Inferior parietal cortex (tissue), 1 donor: ENCODE data around the gene KNG1.

ENCODE experiments used
- DNase-seq: peaks from one replicate; pipeline ENCODE4 v3.0.0-alpha.2; 2016; ENCODE audit errors: extremely low spot score

The KNG1 gene

DNA sequence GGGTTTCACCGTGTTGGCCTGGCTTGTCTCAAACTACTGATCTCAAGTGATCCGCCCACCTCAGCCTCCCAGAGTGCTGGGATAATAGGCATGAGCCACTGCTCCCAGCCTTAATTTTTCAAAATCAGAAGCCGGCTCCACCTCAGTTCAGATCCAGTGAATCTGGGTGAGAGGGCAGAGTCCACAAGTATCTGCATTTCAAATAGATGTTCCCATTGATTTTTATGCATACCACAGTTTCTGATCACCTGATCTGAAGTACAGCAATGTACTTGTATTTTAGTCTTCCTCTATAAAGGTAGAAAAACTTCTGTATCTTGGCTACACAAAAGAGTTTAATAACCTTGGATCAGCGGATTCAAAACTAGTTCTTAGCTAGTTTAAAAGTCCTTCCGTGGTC, 62.0 kb downstream of the KNG1 start:
- no peak for DNase-seq

DNA sequence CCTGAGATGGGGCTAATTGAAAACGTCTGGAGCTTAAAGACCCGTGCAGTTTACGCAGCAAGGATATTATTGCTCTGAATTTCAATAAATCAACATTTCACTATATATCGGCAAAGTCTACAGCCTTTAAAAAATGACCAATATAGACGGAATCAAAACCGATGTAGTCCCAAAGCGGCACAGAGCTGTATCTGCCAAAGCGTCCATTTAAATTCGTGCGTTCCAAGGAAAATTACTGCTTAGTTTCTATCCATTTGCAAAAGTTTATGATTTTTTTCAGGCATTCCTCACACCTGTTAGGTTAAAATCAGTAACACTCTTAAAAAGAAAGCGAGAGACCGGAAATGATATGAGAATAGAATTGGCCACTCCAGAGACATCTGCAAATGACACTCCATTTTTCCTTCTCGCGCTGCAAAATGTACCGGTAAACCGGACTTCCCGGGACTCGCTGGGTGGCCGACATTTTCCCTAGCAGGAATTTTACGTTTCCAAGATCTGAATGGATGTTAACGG, 65.4 kb downstream of the KNG1 start:
- no peak for DNase-seq

DNA sequence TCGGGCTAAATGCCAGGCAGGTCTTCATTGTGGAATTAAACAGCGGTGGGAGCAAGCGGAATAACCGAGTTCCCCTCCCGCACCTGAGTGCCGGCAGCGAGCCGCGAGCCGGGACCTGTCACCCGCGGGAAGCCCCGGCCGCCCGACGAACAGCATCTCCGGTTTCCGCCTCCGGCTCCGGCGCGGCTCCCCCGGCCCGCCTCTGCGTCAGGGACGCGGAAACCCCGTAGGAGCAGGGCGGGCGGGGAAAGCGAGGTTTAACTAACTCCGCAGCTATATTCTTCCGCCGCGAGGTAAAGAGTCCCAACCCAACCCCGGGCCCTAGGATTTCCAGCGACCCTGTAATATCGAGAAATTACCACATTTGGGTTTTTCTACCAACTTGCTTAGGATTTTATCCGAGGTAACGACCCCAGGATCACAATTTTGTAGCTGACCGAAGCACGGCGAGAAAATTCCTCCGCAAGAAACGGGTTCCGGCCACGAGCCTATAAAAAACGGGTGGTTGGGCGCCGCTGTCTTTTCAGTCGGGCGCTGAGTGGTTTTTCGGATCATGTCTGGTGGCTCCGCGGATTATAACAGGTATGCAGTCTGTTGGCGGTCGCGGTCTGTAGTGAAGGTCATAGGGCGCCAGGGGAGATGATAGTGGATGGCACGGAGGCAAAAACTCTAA, 66.0 kb downstream of the KNG1 start, which contains the start of gene EIF4A2:
Gene EIF4A2, plus strand, starts transcription at position 520 of the 673 bp plus-strand sequence. Its CDS starts 34 bp downstream, at position 554.
- DNase-seq = peak; percentile 90

DNA sequence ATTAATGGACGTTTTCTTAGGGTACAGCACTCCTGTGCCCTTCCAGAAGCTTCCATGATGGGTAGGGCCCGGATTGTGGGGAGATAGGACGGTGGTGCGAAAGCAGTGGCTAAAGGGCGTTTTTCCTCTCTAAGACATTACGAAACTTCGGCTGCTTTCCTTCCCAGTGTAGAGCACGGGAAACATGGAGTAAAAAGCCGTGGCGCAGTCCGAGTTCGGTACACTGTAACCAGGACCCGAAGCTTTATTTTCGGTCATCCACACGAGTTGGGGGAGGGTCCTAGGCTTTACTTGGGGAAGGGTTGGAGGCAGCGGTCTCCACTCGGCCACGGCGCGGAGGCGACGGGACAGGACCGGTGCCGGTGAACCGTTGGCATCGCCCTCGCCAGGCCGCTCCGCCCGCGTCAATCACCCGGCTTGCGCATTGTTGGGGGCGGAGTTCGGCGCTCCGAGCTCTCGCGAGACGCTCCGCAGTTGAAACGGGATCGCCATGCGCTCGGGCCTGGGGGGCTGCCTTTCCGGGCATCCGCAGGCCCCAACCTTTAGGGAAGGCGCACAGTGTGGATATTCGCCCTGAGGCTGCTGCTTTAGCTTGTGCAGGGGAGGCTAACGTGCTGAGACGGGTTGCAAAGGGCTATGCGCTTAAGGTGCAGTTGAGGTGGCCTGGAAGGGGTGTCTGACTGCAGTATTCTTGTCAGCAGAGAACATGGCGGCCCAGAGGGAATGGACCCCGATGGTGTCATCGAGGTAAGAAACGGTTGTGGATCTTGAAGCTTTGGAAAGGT, 66.8 kb downstream of the KNG1 start:
- DNase-seq = peak; percentile 78

DNA sequence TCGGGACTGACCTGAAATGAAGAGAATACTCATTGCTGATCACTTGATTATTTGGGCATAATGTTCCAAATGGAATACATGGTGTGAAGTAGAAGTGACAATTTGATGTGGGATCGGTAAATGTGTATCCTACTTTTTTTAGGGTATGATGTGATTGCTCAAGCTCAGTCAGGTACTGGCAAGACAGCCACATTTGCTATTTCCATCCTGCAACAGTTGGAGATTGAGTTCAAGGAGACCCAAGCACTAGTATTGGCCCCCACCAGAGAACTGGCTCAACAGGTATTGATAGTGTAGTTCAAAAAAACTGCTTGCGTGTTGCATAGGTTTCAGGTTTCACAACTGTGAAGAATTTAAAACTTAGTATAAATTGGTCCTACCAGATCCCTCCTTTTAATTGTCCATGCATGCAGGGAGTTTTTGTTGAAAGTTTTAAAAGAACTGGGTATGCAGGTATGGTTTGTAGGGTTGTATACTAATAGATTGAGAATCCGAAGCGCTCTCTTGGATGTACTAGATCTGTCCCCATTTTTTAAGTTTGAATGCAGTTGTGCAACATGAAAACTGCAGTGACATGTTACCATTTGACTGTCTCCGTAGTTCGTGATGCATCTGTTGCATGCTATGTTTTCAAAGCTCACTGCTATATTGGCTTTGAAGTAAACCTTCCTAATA, 67.8 kb downstream of the KNG1 start:
- no peak for DNase-seq

DNA sequence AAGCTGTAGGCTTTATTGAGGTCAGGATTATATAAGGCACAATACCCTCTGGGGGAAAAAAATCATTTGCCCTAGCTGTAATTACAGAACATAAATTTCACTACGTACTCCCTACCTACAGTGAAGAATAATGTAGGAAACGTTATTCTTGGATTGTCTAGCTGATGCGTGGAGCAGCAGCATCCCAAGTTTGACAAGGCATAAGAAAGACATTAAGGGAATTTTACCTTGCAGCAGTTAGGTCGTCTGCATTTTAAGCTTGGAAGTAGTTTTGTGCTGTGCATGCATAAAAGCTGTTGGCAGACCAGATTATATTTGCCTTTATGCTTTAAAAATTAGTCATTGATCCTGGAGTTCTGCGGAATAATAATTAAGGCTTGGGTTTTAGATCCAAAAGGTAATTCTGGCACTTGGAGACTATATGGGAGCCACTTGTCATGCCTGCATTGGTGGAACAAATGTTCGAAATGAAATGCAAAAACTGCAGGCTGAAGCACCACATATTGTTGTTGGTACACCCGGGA, 68.4 kb downstream of the KNG1 start:
- no peak for DNase-seq

DNA sequence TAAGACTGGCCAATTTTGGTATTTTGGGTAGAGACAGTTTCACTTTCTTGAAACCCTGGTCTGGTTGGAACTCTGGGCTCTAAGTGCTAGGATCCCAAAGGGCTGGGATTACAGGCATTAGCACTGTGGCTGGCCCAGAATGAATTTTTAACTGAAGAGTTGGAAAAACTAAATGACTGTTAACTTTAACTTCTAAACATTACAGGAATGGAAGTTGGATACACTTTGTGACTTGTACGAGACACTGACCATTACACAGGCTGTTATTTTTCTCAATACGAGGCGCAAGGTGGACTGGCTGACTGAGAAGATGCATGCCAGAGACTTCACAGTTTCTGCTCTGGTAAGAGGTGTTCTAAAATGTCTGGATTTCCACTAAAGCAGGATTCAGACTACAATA, 69.8 kb downstream of the KNG1 start:
- DNase-seq = no peak

DNA sequence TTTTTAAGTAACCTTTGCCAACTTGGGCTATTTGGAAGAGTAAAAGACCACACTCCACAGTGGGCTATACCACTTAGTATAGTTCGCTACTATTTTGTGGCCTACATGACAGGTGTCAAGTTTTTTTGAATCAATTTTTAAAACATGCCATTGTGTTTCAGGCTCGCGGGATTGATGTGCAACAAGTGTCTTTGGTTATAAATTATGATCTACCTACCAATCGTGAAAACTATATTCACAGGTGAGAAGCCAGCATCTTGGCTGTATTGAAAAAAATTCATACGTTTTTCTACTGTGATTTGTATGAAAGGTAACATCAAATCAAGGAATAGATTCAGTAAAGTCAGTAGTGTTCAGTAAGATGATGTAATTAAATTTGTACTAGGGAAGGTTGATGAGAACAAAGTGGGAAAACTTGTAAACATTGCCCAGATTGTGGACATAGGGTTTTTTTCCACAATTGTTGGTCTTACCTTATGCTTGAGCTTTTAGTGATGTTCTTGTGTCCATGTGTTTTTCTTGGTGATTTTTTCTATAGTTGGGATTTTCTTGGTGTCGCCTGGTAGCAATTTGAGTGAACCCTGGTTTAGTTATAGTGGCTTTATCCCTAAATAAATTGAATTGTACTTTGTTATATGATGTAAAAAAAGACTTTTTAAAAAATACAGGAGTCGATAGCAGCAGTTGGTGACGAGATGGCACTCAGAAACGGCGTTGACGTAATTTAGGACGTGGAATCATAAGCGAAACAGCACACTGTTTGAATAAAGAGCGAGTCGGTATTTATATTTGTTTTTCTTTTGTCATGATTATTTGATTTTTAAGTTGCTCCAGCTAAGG, 70.7 kb downstream of the KNG1 start:
- no peak for DNase-seq

DNA sequence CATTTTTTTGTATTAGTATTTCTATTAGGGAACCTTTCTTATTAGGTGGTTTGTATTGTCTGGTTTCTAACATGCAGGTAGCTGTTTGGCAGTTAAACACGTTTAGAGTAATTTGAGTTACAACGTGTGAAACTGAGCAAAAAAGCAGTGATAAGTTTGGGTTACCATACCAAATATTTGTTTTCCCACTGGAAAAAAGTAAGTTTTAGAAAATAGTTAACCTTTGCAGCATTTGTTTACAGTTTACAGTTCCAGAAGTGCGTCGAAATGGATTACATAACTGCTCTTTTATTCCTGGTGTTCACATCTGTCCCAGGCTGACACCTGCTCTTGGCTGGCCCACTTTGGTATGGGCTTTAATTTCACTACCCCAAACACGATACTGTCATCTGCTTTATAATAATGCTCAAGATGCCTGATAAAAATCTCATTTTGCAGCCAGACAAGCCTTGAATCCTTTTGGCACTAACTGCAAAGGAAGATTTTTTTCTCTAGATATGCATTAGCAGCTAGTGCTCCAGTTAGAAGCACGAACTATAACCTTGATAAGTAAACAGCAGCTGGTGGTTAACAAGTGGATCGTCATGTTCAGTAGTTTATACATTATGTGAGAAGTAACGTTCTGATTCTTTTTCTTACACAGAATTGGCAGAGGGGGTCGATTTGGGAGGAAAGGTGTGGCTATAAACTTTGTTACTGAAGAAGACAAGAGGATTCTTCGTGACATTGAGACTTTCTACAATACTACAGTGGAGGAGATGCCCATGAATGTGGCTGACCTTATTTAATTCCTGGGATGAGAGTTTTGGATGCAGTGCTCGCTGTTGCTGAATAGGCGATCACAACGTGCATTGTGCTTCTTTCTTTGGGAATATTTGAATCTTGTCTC, 71.6 kb downstream of the KNG1 start:
- no peak for DNase-seq

DNA sequence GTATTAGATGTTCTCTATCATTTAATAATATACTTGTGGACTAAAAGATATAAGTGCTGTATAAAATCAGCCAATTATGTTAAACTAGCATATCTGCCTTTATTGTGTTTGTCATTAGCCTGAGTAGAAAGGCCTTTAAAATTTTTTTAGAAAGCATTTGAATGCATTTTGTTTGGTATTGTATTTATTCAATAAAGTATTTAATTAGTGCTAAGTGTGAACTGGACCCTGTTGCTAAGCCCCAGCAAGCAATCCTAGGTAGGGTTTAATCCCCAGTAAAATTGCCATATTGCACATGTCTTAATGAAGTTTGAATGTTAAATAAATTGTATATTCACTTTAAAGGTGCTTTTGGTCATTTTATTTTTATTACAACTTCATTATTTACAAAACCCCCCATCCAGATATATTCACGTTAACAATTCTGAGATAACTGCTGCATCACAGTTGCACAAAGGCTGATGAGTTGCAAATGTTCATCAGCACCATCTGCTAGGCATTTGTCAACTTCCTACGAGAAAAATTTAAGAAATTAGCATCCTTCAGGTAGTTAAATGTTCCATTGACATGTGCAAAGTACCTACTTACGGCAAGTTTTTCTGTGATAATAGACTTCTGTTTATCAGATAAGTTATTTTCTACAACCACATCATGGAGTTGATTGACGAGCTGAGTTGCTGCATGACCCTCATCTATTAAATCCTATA, 72.5 kb downstream of the KNG1 start:
- no peak for DNase-seq

DNA sequence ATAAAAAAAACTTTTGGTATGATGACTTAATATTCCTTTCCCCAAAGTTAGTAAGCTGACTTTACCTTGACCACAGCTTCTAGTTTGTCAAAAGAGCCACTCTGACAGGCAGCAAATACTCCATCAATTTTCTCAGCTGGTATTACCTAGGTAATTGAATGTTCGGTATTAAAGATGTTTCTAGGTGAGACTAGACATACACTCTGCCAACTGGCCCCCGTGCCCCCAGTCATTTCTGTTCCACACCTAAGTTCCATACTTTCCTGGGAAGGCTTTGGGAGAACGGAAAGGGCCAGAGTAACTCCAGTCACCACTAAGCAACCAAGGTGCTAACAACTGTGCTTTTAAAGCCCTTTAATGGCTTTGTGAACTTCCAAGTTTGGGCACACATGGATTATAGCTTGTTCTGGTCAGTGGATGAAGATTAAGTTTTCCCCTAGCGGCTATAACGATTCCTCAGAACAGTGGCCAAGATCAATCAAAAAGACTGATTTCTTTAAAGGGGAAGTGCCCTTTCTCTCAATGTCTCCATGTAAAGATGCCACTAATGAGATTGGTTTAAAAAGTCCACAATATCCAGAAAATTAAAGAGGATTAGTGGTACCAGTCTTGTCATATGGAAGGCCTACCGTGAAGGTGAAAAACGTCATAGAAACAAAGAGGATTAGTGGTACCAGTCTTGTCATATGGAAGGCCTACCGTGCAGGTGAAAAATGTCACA, 73.3 kb downstream of the KNG1 start:
- no peak for DNase-seq
